Stimulated activated CD8-positive, alpha-beta memory T cell treated with anti-CD3 and anti-CD28 coated beads, Interleukin-15, amount 100 ng/mL, for 48 hours (primary cell): Measurements from ENCODE around the gene TAL1.
A peak's percentile ranks its signal among the peaks of the same experiment; 100 is the strongest.

Source experiments
- DNase-seq, 2 donors: peaks; one replicate each; pipeline ENCODE4 v3.0.0-alpha.2; 2020; ENCODE audit warnings: low read depth in 2 of 2

Gene TAL1

DNA sequence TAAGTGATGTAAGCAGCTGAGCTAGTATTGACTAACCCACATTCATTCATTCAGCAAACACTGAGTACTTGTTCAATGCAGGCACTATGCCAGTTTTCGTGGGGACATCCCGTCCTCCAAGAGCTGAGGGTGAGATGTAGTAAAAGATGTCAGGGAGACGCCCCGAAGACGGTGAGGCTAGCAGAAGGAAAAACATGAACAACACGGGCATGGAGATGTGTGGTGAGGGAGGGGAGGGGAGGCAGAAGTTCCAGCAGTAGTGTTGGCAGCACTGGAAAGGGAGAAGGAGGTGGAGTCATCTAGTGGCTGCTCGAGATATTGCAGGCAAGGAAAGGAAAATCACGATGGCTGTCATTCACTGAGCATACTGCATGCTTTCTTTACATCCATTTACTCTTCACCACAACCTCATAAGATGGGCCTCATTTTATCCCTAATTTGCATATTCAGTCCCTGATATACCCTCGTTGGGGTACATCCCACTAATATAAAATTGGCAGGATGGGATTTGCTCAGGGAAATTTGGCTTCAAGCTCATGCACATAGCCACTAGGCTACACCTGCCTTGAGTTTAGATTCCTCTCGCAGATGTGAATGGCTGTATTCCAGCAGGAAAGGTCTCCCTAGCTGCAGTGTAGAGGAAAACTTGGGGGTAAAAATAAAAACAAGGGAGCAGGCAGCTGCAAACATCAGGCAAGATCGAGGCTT is 56.6 kb downstream of the TAL1 start:
- peak in 1 of 2 donors; percentile 20 for DNase-seq

DNA sequence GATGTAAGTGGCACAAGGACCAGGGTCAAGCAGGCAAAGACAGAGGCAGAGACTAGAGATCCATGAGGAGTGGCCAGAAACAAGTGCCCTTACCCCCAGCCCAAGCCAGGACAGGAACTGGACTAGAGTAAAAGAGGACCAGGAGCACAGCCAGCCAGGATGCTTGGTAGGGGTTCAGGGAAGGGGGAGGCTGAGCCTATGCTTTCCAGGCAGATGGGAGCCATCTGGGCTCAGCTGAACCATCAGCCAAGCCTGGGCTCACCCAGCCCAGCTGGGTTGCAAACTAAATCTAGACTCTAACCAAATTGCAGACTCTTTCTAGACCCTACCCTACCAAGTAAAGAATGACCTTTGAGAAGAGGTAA is 57.4 kb downstream of the TAL1 start:
- DNase-seq, result no peak

DNA sequence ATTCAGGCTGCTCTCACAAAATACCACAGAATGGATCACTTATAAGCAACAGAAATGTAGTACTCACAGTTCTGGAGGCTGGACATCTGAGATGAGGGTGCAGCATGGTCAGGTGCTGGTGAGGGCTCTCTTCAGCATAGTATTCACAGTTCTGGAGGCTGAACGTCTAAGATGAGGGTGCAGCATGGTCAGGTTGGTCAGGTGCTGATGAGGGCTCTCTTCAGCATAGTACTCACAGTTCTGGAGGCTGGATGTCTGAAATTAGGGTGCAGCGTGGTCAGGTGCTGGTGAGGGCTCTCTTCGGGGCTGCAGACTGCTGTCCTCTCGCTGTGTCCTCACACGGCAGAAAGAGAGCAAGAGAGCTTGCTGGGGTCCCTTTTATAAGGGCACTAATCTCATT is 59.2 kb downstream of the TAL1 start:
- no peak for DNase-seq
